Panc1 (cell line): ENCODE results near the gene P2RX1. TPM values are rescaled to one million over a fixed set of nuclear protein-coding genes. Genes with fewer than 3 reads are reported as not detected.

ENCODE experiments used
- ATAC-seq: fragments of 200-7000 bp; cut with Tn5 transposase; 2 replicates; pipeline ENCODE4 v1.9.1; 2020; ENCODE audit warnings: mild to moderate bottlenecking, moderate library complexity
- BruUV-seq: library from RNA; stranded (reverse); fragments of 400-500 nt; replicated peaks from 2 replicates; lab custom pipeline; 2021; lab: Mats Ljungman, UMichigan
- CTCF ChIA-PET: fragments of 300-600 bp; sonication (Branson Sonifier 250); formaldehyde crosslinking; loops from one replicate; lab custom pipeline; 2022; ENCODE audit warnings: antibody characterized with exemption; lab: Charles Lee
- POLR2A ChIA-PET: fragments of 300-600 bp; sonication (Branson Sonifier 250); formaldehyde crosslinking; loops from one replicate; lab custom pipeline; 2022; ENCODE audit warnings: antibody characterized with exemption; lab: Charles Lee
- DNase-seq: peaks from one replicate; pipeline ENCODE4 v3.0.0-alpha.2; 2010; ENCODE audit warnings: low read depth, low spot score
- H3K27ac ChIP-seq: 2 replicates; pipeline ENCODE4 v1.5.1; 2011; ENCODE audit warnings: mild to moderate bottlenecking, low read length, inconsistent platforms
- H3K27me3 ChIP-seq: fragments of 200-500 bp; sonication (Bioruptor generic); 2 replicates; pipeline ENCODE4 v1.6.0; 2014; ENCODE audit warnings: low read length, inconsistent platforms; ENCODE audit not compliant: control insufficient read depth, insufficient read depth
- H3K36me3 ChIP-seq: fragments of 200-500 bp; sonication (Bioruptor generic); 2 replicates; pipeline ENCODE4 v1.5.1; 2014; ENCODE audit warnings: inconsistent platforms, mild to moderate bottlenecking, low read length, moderate library complexity; ENCODE audit not compliant: control insufficient read depth, insufficient read depth
- H3K4me1 ChIP-seq: 2 replicates; pipeline ENCODE4 v1.5.1; 2011; ENCODE audit warnings: inconsistent platforms, mild to moderate bottlenecking, low read length, moderate library complexity; ENCODE audit not compliant: control insufficient read depth, insufficient read depth
- H3K4me3 ChIP-seq, 2 experiments: 2 replicates each; pipeline ENCODE4 v1.5.1; 2011 to 2012; ENCODE audit warnings: low read depth in 2 of 2, low read length in 2 of 2, mild to moderate bottlenecking in 2 of 2, inconsistent platforms in 1 of 2, moderate library complexity in 1 of 2
- H3K9me3 ChIP-seq: fragments of 200-500 bp; sonication (Bioruptor generic); 2 replicates; pipeline ENCODE4 v1.5.1; 2014; ENCODE audit warnings: low read depth, mild to moderate bottlenecking, inconsistent platforms, low read length, moderate library complexity; ENCODE audit not compliant: control insufficient read depth, insufficient read depth
- POLR2AphosphoS5 ChIP-seq: IDR thresholded peaks from 2 replicates; pipeline ENCODE4 v1.6.1; 2012; ENCODE audit warnings: mild to moderate bottlenecking, low read depth, low read length, moderate library complexity
- SIN3A ChIP-seq: IDR thresholded peaks from 2 replicates; pipeline ENCODE4 v1.6.1; 2012; ENCODE audit warnings: low read depth, mild to moderate bottlenecking, low read length, moderate library complexity, borderline replicate concordance; ENCODE audit not compliant: insufficient read depth
- TCF7L2 ChIP-seq: IDR thresholded peaks from 2 replicates; pipeline ENCODE4 v1.6.1; 2011; ENCODE audit warnings: mild to moderate bottlenecking, low read depth, low read length, inconsistent platforms
- in situ Hi-C: cut with HindIII; loops from 2 replicates; pipeline ENCODE4 v1.10.0; 2016; ENCODE audit warnings: low sequenced_read_pairs, low pct_unique_long_range_greater_than_20kb
- intact Hi-C: fragments of 100-400 bp; cut with micrococcal nuclease; formaldehyde crosslinking; loops from one replicate; pipeline ENCODE4 v1.10.0; 2022; ENCODE audit not compliant: unreplicated experiment
- total RNA-seq: library from RNA; stranded (reverse); gene quantifications from one replicate; pipeline ENCODE4 v1.2.1, GENCODE V29; 2021; ENCODE audit not compliant: unreplicated experiment
- TF ChIP-seq, protein P1 (sequence below), 2 experiments: IDR thresholded peaks; 2 replicates each; pipeline ENCODE4 v1.6.1; 2011 to 2012; ENCODE audit warnings: low read depth in 2 of 2, control low read depth in 1 of 2, low read length in 1 of 2, mild to moderate bottlenecking in 1 of 2, moderate library complexity in 1 of 2; ENCODE audit not compliant: insufficient read depth in 1 of 2
- TF ChIP-seq, protein P2 (sequence below): fragments of 450-650 bp; IDR thresholded peaks from 2 replicates; pipeline ENCODE4 v1.5.1; 2017; ENCODE audit warnings: mild to moderate bottlenecking

The P2RX1 gene
- total RNA-seq, 1 experiment from 2014 or later = not detected

DNA sequence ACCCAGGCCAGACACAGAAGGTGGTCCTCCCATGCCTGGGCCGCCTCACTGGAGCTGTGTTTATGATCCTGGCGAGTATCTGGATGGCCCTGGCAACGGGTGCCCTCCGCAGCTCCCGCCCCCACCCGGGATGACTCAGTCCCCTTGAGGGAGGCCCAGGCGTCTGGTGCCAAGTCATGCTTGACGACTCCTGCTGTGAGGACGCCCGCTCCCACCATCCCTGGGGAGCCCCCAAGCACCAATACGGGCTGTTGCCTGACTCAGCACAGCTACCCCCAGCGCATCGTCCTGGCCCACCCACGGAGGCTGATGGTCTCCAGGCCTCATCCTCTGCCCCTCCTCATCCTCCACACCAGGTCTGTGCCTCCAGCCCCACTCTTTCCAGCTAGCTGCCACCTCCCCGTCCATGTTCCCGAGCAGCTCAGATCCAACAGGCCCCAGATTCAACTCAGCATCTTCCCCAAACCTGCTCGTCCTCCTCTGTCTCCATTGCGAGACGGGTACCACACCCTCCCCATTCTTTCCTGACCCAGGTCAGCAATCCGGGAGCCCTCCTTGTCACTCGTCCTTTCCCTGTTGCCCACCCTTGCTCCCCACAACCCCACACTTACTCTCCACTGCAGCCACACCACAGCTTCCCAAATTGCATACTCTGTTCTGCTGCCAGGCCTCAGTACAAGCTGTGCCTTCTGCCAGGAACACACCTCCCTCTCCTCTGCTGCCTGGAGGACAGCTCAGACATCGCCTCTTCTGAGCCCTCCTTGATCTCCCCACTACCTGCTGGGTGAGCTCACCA is 26.0 kb downstream of the P2RX1 start:
- peak overlapping the region in 1 of 2 experiments; percentile 13; a peak in 2 of 4 replicates for H3K4me3 ChIP-seq
- in situ Hi-C loops (no loop called here), intact Hi-C loops (no loop called here)
- H3K27me3 ChIP-seq = no peaks in the 10 kb centered on the region
- peaks cover 58% of the 10 kb centered on the region for H3K4me1 ChIP-seq
- ATAC-seq = peak; percentile 43
- no peak for DNase-seq
- H3K27ac ChIP-seq = peak overlapping the region; percentile 77
- H3K36me3 ChIP-seq = no peaks in the 10 kb centered on the region; the same call in 1 of the 2 replicates
- no peak for TF ChIP-seq SIN3A
- no peak for TF ChIP-seq POLR2AphosphoS5
- TF ChIP-seq, protein P1, sequence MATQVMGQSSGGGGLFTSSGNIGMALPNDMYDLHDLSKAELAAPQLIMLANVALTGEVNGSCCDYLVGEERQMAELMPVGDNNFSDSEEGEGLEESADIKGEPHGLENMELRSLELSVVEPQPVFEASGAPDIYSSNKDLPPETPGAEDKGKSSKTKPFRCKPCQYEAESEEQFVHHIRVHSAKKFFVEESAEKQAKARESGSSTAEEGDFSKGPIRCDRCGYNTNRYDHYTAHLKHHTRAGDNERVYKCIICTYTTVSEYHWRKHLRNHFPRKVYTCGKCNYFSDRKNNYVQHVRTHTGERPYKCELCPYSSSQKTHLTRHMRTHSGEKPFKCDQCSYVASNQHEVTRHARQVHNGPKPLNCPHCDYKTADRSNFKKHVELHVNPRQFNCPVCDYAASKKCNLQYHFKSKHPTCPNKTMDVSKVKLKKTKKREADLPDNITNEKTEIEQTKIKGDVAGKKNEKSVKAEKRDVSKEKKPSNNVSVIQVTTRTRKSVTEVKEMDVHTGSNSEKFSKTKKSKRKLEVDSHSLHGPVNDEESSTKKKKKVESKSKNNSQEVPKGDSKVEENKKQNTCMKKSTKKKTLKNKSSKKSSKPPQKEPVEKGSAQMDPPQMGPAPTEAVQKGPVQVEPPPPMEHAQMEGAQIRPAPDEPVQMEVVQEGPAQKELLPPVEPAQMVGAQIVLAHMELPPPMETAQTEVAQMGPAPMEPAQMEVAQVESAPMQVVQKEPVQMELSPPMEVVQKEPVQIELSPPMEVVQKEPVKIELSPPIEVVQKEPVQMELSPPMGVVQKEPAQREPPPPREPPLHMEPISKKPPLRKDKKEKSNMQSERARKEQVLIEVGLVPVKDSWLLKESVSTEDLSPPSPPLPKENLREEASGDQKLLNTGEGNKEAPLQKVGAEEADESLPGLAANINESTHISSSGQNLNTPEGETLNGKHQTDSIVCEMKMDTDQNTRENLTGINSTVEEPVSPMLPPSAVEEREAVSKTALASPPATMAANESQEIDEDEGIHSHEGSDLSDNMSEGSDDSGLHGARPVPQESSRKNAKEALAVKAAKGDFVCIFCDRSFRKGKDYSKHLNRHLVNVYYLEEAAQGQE (IDR thresholded peaks at IDR 0.05; ENCODE audit: insufficient read depth in 1 of 2, low read depth in 2 of 2, low read length in 1 of 2) = no peak
- TF ChIP-seq TCF7L2 = no peak
- TF ChIP-seq, protein P2, sequence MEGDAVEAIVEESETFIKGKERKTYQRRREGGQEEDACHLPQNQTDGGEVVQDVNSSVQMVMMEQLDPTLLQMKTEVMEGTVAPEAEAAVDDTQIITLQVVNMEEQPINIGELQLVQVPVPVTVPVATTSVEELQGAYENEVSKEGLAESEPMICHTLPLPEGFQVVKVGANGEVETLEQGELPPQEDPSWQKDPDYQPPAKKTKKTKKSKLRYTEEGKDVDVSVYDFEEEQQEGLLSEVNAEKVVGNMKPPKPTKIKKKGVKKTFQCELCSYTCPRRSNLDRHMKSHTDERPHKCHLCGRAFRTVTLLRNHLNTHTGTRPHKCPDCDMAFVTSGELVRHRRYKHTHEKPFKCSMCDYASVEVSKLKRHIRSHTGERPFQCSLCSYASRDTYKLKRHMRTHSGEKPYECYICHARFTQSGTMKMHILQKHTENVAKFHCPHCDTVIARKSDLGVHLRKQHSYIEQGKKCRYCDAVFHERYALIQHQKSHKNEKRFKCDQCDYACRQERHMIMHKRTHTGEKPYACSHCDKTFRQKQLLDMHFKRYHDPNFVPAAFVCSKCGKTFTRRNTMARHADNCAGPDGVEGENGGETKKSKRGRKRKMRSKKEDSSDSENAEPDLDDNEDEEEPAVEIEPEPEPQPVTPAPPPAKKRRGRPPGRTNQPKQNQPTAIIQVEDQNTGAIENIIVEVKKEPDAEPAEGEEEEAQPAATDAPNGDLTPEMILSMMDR = no peak
- CTCF ChIA-PET = no interaction called here
- POLR2A ChIA-PET = no interaction called here
- H3K9me3 ChIP-seq = no peaks in the 10 kb centered on the region
- BruUV-seq = no TSS peak

DNA sequence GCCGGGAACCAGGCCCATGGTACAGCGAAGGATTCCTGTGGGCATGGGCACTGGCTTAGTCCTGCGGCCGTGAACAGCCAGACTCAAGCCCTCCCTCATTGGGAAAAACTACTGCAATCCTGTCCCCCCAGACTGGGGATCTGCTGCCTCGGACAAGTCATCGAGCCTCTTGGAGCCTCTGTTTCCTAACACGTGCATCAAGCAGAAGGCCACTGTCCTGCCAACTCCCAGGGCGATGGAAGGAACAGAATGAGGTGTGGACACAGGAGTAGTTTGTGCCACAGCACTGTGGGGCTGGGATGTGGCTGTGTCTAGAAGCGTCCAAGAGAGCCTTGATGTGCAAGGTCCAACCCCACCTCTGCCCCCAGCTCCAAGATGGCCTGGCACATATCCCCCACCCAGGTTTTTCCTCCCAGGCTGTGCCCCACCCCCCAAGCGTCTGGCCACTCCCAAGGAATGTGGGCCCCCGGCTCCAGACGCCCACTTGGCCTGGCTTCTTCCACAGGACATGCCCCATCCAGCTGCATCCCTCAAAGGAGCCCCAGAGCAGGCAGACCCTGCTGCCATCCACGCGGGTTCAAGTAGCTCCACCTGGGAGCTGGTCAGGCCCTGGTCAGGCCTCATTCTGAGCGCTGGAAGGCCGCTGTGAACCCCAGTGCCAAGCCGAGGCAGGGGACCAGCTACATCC is 26.8 kb downstream of the P2RX1 start:
- peaks cover 56% of the 10 kb centered on the region for H3K4me1 ChIP-seq
- intact Hi-C loops = no loop called here
- POLR2A ChIA-PET = no interaction called here

More for the DNA sequence above, 26.8 kb downstream of the P2RX1 start:
- Histone ChIP-seq H3K4me3 (peak overlapping the region in 1 of 2 experiments; percentile 4; a peak in 1 of 4 replicates), H3K27ac (peak overlapping the region; percentile 77), H3K9me3 (no peaks in the 10 kb centered on the region), H3K36me3 (no peaks in the 10 kb centered on the region; the same call in 1 of the 2 replicates), H3K27me3 (no peaks in the 10 kb centered on the region)
- in situ Hi-C loops = no loop called here
- ATAC-seq (no peak), DNase-seq (no peak)
- CTCF ChIA-PET = no interaction called here
- TF ChIP-seq, protein P1 (IDR thresholded peaks at IDR 0.05; ENCODE audit: insufficient read depth in 1 of 2, low read depth in 2 of 2, low read length in 1 of 2) = no peak
- TF ChIP-seq POLR2AphosphoS5 = no peak
- TF ChIP-seq SIN3A = no peak
- TF ChIP-seq, protein P2 = no peak
- no peak for TF ChIP-seq TCF7L2
- no TSS peak for BruUV-seq
